Ishikawa (cell line): Measurements from ENCODE around the gene CD300LF.

Experiments used
- CEBPB ChIP-seq: IDR thresholded peaks from 2 replicates; pipeline ENCODE4 v1.6.1; 2012
- CREB1 ChIP-seq: IDR thresholded peaks from 2 replicates; pipeline ENCODE4 v1.6.1; 2012; ENCODE audit warnings: low read depth
- EGR1 ChIP-seq: IDR thresholded peaks from 2 replicates; pipeline ENCODE4 v1.6.1; 2012
- EP300 ChIP-seq: IDR thresholded peaks from 2 replicates; pipeline ENCODE4 v1.6.1; 2012; ENCODE audit warnings: borderline replicate concordance
- FOXM1 ChIP-seq: IDR thresholded peaks from 2 replicates; pipeline ENCODE4 v1.6.1; 2012; ENCODE audit warnings: low read depth, borderline replicate concordance
- NFIC ChIP-seq: IDR thresholded peaks from 2 replicates; pipeline ENCODE4 v1.6.1; 2012
- RAD21 ChIP-seq: IDR thresholded peaks from 2 replicates; pipeline ENCODE4 v1.6.1; 2012; ENCODE audit warnings: low read depth
- TAF1 ChIP-seq: IDR thresholded peaks from 2 replicates; pipeline ENCODE4 v1.6.1; 2012; ENCODE audit warnings: low read depth, mild to moderate bottlenecking
- TCF12 ChIP-seq: IDR thresholded peaks from 2 replicates; pipeline ENCODE4 v1.6.1; 2012; ENCODE audit warnings: low read depth
- TEAD4 ChIP-seq: IDR thresholded peaks from 2 replicates; pipeline ENCODE4 v1.6.1; 2012
- YY1 ChIP-seq: IDR thresholded peaks from 2 replicates; pipeline ENCODE4 v1.6.1; 2012; ENCODE audit warnings: low read depth
- ZBTB7A ChIP-seq: IDR thresholded peaks from 2 replicates; pipeline ENCODE4 v1.6.1; 2012; ENCODE audit warnings: low read depth
- TF ChIP-seq, protein P1 (sequence below): IDR thresholded peaks from 2 replicates; pipeline ENCODE4 v1.6.1; 2012; ENCODE audit warnings: low read depth, mild to moderate bottlenecking
- TF ChIP-seq, protein P2 (sequence below): IDR thresholded peaks from 2 replicates; pipeline ENCODE4 v1.6.1; 2012
- TF ChIP-seq, protein P3 (sequence below): IDR thresholded peaks from 2 replicates; pipeline ENCODE4 v1.6.1; 2012

CD300LF gene

DNA sequence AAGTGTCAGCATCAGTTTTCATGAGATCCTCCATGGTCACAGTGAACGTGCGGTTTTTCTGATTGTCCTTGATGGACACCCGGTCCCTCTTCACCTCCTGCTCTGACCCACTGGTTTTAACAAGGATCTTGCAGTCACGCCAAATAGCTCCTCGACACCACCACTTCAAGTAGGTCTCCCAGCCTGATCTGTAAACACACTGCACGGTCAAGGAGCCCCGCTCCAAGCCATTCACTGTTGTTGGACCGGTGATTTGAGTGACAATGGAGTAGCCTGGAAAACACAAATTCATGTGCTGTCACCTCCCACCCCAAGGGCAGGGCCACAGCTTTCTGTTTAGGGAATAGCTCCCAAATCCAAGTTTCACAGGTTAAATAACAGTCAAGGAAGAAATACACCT lies 8.2 kb downstream of the CD300LF start:
- TF ChIP-seq FOXM1 (no peak), EP300 (no peak), CREB1 (no peak), RAD21 (no peak), ZBTB7A (no peak), CEBPB (no peak)
- TF ChIP-seq, protein P1, sequence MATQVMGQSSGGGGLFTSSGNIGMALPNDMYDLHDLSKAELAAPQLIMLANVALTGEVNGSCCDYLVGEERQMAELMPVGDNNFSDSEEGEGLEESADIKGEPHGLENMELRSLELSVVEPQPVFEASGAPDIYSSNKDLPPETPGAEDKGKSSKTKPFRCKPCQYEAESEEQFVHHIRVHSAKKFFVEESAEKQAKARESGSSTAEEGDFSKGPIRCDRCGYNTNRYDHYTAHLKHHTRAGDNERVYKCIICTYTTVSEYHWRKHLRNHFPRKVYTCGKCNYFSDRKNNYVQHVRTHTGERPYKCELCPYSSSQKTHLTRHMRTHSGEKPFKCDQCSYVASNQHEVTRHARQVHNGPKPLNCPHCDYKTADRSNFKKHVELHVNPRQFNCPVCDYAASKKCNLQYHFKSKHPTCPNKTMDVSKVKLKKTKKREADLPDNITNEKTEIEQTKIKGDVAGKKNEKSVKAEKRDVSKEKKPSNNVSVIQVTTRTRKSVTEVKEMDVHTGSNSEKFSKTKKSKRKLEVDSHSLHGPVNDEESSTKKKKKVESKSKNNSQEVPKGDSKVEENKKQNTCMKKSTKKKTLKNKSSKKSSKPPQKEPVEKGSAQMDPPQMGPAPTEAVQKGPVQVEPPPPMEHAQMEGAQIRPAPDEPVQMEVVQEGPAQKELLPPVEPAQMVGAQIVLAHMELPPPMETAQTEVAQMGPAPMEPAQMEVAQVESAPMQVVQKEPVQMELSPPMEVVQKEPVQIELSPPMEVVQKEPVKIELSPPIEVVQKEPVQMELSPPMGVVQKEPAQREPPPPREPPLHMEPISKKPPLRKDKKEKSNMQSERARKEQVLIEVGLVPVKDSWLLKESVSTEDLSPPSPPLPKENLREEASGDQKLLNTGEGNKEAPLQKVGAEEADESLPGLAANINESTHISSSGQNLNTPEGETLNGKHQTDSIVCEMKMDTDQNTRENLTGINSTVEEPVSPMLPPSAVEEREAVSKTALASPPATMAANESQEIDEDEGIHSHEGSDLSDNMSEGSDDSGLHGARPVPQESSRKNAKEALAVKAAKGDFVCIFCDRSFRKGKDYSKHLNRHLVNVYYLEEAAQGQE, result no peak

DNA sequence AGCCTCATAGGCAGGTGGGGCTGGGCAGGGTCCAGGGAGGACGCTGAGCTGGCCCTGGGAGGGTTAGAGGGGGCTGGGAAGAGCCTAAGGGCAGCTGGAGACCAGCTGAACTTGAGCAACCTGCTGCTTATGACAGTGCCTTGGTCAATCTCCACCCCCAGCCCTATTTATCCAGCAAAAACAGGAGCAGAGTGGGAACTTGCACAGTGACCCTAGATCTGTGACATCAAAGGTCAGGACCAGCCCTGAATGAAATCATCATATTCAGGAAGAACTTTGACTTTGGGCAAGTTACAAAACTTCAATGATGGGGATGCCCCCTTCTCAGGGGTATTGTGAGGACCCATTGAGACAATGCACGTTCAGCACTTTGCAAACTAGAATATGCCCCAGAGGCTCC lies 9.4 kb downstream of the CD300LF start:
- TF ChIP-seq TEAD4 (no peak), NFIC (no peak), CREB1 (no peak), CEBPB (no peak), FOXM1 (no peak), EP300 (no peak), TAF1 (no peak), TCF12 (no peak)
- TF ChIP-seq, protein P1, result no peak
- TF ChIP-seq, protein P2, sequence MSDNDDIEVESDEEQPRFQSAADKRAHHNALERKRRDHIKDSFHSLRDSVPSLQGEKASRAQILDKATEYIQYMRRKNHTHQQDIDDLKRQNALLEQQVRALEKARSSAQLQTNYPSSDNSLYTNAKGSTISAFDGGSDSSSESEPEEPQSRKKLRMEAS, result no peak

DNA sequence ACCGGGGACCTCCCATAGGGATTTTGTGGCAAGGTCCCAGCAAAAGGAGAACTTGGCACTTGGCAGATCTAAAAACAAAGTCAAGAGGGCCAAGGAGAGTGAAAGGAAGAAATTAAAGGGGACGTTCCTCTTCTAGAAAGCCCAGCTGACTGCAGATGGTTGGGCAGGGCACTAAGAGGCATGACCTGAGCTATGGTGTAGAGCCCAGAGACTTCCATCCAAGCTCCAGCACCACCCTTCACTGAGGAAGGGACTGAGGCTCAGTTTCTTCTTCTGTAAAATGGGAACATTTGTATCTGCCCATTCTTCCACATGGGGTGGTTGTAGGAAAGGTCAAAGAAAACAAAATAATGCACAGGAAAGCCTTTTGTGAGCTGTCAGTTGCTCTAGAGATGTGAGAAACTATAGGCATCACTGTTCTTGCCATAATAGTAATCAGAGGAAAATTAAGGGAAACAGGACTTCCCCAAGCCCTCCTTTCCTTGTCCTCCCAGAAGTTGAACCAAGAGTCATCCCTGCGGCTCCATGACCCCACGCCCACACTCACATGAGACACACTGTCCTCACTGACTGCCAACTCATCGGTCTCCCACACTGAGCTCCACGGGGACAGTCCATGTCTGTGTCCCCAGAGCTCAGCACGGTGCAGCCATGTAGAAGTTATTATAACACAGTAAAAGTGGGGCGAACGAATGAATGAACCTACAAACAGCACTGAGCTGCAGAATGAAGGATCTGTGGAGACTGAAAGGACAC lies 10.4 kb downstream of the CD300LF start:
- TF ChIP-seq YY1, result no peak
- TF ChIP-seq TEAD4, result no peak
- TF ChIP-seq, protein P1, result no peak
- no peak for TF ChIP-seq NFIC
- TF ChIP-seq TCF12, result no peak
- no peak for TF ChIP-seq TAF1
- no peak for TF ChIP-seq EGR1
- TF ChIP-seq EP300, result no peak
- TF ChIP-seq CEBPB, result no peak
- no peak for TF ChIP-seq FOXM1
- no peak for TF ChIP-seq ZBTB7A
- TF ChIP-seq, protein P3, sequence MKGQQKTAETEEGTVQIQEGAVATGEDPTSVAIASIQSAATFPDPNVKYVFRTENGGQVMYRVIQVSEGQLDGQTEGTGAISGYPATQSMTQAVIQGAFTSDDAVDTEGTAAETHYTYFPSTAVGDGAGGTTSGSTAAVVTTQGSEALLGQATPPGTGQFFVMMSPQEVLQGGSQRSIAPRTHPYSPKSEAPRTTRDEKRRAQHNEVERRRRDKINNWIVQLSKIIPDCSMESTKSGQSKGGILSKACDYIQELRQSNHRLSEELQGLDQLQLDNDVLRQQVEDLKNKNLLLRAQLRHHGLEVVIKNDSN, result no peak

DNA sequence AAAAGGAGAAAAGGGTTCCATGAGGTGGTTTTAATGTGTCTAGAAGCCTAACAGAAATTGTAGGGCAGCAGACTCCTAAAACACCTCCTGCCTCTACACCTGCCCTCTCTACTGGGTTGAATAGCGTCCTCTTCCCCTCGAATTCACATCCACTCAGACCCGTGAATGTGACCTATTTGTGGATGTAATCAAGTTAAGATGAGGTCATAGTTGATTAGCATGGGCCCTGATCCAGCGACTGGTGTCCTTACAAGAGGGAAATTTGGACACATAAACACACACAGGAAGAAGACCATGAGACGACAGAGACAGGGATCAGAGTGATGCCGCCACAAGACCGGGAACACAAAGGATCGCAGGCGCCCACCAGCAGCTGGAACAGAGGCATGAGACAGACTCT lies 13.5 kb downstream of the CD300LF start:
- TF ChIP-seq, protein P3, result no peak
- TF ChIP-seq FOXM1, result no peak
- TF ChIP-seq TCF12, result no peak
- TF ChIP-seq, protein P1, result no peak
- TF ChIP-seq NFIC, result no peak
- no peak for TF ChIP-seq EP300
- TF ChIP-seq RAD21, result no peak
- TF ChIP-seq TEAD4, result no peak
- TF ChIP-seq CEBPB, result no peak
- TF ChIP-seq YY1, result no peak
- TF ChIP-seq, protein P2, result no peak
- TF ChIP-seq TAF1, result no peak
- TF ChIP-seq ZBTB7A, result no peak
- no peak for TF ChIP-seq EGR1
- TF ChIP-seq CREB1, result no peak
